ENCODE measurements around the gene SHLD1. TPM values are rescaled to one million over a fixed set of nuclear protein-coding genes. Genes with fewer than 3 reads are reported as not detected.
A peak's percentile ranks its signal among the peaks of the same experiment; 100 is the strongest.

Gene SHLD1
- total RNA-seq, 1 experiment from 2014 or later: 6.7 TPM

DNA sequence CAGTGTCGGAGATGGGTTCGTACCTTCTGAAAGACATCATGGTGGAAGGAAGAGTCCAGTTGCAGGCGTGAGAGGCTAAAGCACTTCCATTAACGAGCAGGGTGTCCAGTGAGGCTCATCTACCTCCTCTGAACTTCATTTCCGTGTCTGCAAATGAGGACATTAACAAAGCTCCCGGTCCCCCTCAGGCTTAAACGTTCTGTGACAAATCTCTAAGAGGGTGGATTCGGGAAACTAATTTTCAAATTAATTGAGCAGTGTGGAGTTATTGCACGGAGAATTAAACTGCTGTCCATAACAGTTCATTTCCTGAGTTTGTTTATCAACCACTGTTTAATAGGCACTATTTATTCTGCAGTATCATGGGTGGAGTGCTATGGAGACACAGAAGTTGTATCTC is 132.0 kb downstream of the SHLD1 start:
- Histone ChIP-seq H2BK20ac (ENCODE audit: low read depth, low read length, poor library complexity, severe bottlenecking) (no peak overlapping the region), H3K79me1 (ENCODE audit: insufficient read depth, low read depth, low read length, poor library complexity, severe bottlenecking) (no peaks in the 10 kb centered on the region), H2BK12ac (ENCODE audit: insufficient read length, low read depth, low read length) (no peak overlapping the region), H3K56ac (ENCODE audit: insufficient read length, low read depth, low read length) (no peak overlapping the region), H3K14ac (ENCODE audit: insufficient read depth, low read length) (no peak overlapping the region), H4K5ac (ENCODE audit: insufficient read length, low read depth, low read length) (no peak overlapping the region), H2AFZ (ENCODE audit: low read length) (no peak overlapping the region), H2AK5ac (ENCODE audit: insufficient read length, low read length) (no peak overlapping the region), H3K27ac (ENCODE audit: insufficient read length, low read depth, low read length) (no peak overlapping the region), H3K4ac (ENCODE audit: low read depth, low read length) (no peak overlapping the region), H3K9me3 (ENCODE audit: control insufficient read depth, low read depth, low read length) (no peaks in the 10 kb centered on the region), H3K23ac (ENCODE audit: insufficient read length, low read depth, low read length) (no peak overlapping the region), H2BK15ac (ENCODE audit: low read depth, low read length) (no peak overlapping the region), H3K27me3 (ENCODE audit: insufficient read depth, low read length) (no peaks in the 10 kb centered on the region), H4K20me1 (ENCODE audit: control insufficient read depth, insufficient read depth, insufficient read length) (no peaks in the 10 kb centered on the region), H3K79me2 (ENCODE audit: insufficient read depth, low read length) (no peaks in the 10 kb centered on the region), H4K8ac (replicated peaks; ENCODE audit: insufficient read length, low read depth, low read length) (no peak overlapping the region), H3K9ac (ENCODE audit: extremely low read depth, insufficient read length, low read length) (no peak overlapping the region), H3K4me1 (ENCODE audit: insufficient read depth, low read length) (no peaks in the 10 kb centered on the region), H3K18ac (ENCODE audit: insufficient read length, low read depth, low read length) (no peak overlapping the region), H3T11ph (ENCODE audit: low read length) (no peak overlapping the region), H2BK5ac (ENCODE audit: insufficient read length, low read length) (no peak overlapping the region), H3K23me2 (ENCODE audit: insufficient read length, low read depth, low read length, poor library complexity, severe bottlenecking) (no peaks in the 10 kb centered on the region), H2BK120ac (ENCODE audit: low read depth, low read length, poor library complexity, severe bottlenecking) (no peak overlapping the region), H3K4me2 (ENCODE audit: insufficient read depth, insufficient read length, low read length) (no peak overlapping the region), H4K91ac (ENCODE audit: insufficient read length, low read depth, low read length) (no peak overlapping the region)
- H3K27ac Mint-ChIP-seq: peak overlapping the region in 1 of 3 experiments; percentile 4; a peak in 1 of 7 replicates
- no peaks in the 10 kb centered on the region for H3K36me3 Mint-ChIP-seq (ENCODE audit: insufficient read depth in 1 of 3, low read depth in 3 of 3)
- no peak overlapping the region for H3K4me3 Mint-ChIP-seq
- peaks cover 9 to 16% of the 10 kb centered on the region in 2 experiments for H3K4me1 Mint-ChIP-seq
- peaks cover 4% of the 10 kb centered on the region for H3K27me3 Mint-ChIP-seq (ENCODE audit: low read depth)
- TF ChIP-seq, protein P1, sequence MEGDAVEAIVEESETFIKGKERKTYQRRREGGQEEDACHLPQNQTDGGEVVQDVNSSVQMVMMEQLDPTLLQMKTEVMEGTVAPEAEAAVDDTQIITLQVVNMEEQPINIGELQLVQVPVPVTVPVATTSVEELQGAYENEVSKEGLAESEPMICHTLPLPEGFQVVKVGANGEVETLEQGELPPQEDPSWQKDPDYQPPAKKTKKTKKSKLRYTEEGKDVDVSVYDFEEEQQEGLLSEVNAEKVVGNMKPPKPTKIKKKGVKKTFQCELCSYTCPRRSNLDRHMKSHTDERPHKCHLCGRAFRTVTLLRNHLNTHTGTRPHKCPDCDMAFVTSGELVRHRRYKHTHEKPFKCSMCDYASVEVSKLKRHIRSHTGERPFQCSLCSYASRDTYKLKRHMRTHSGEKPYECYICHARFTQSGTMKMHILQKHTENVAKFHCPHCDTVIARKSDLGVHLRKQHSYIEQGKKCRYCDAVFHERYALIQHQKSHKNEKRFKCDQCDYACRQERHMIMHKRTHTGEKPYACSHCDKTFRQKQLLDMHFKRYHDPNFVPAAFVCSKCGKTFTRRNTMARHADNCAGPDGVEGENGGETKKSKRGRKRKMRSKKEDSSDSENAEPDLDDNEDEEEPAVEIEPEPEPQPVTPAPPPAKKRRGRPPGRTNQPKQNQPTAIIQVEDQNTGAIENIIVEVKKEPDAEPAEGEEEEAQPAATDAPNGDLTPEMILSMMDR (conservative IDR thresholded peaks at IDR 0.05): no peak
- H3K9me3 Mint-ChIP-seq: no peaks in the 10 kb centered on the region
- DNase-seq: no peak
- no CpG with 5 or more reads among the region's 9 CpGs for WGBS (ENCODE audit: extremely low coverage, insufficient read length, low lambda C conversion rate)

Measured in H9 (cell line).